HG03045 (cell line): ENCODE results near the gene MAZ.
"Not testable (repeated sequence)": the region's sequence is repeated elsewhere in the genome, so short reads cannot be mapped to it uniquely, and the experiment has no call there.

Source experiments
- ATAC-seq: cut with Tn5 transposase; IDR thresholded peaks from one replicate; pipeline ENCODE4 v1.9.1; 2021; ENCODE audit warnings: mild to moderate bottlenecking, moderate library complexity; ENCODE audit not compliant: unreplicated experiment

MAZ gene

GRCh38 chr16:29806099-29806579, at the start of gene MAZ:
Gene MAZ (plus strand): TSS chr16:29806529. CDS start chr16:29806702, 173 bp downstream.
- no peak for ATAC-seq

GRCh38 chr16:29756654-29757053, 49.7 kb upstream of the MAZ start:
- ATAC-seq, result no peak

GRCh38 chr16:29757086-29757485, 49.2 kb upstream of the MAZ start:
- not testable (repeated sequence) for ATAC-seq

- ATAC-seq, result no peak
Measured at GRCh38 chr16:29757950-29758466, 48.3 kb upstream of the MAZ start.

GRCh38 chr16:29760567-29761279, 45.6 kb upstream of the MAZ start:
- ATAC-seq, result no peak

GRCh38 chr16:29761280-29761651, 45.1 kb upstream of the MAZ start:
- ATAC-seq, result not testable (repeated sequence)

GRCh38 chr16:29761882-29762281, 44.4 kb upstream of the MAZ start:
- no peak for ATAC-seq

GRCh38 chr16:29763326-29763725, 43.0 kb upstream of the MAZ start:
- ATAC-seq, result no peak

GRCh38 chr16:29765167-29766032, 40.9 kb upstream of the MAZ start:
- no peak for ATAC-seq

GRCh38 chr16:29766571-29766970, 39.8 kb upstream of the MAZ start:
- no peak for ATAC-seq

- no peak for ATAC-seq
Measured at GRCh38 chr16:29767062-29767461, 39.3 kb upstream of the MAZ start.

GRCh38 chr16:29769507-29769906, 36.8 kb upstream of the MAZ start:
- no peak for ATAC-seq

- ATAC-seq, result no peak
Measured at GRCh38 chr16:29770250-29770929, 35.9 kb upstream of the MAZ start.

GRCh38 chr16:29772330-29772729, 34.0 kb upstream of the MAZ start:
- not testable (repeated sequence) for ATAC-seq

- no peak for ATAC-seq
Measured at GRCh38 chr16:29774730-29775129, 31.6 kb upstream of the MAZ start.

GRCh38 chr16:29775742-29776408, 30.5 kb upstream of the MAZ start:
- no peak for ATAC-seq

GRCh38 chr16:29777576-29778350, 28.6 kb upstream of the MAZ start, which contains the start of gene ZG16:
Gene ZG16 (plus strand): TSS chr16:29778256. CDS start chr16:29779267, 1,011 bp downstream.
- no peak for ATAC-seq

- ATAC-seq, result no peak
Measured at GRCh38 chr16:29779474-29779873, 26.9 kb upstream of the MAZ start.

GRCh38 chr16:29783094-29783953, 23.0 kb upstream of the MAZ start:
- not testable (repeated sequence) for ATAC-seq
